ENCODE data around the gene SLC43A1. TPM values are rescaled to one million over a fixed set of nuclear protein-coding genes. Genes with fewer than 3 reads are reported as not detected.
A peak's percentile ranks its signal among the peaks of the same experiment; 100 is the strongest.
"Not testable (repeated sequence)": the region's sequence is repeated elsewhere in the genome, so short reads cannot be mapped to it uniquely, and the experiment has no call there.

Gene SLC43A1
- 81.6 TPM for total RNA-seq

GRCh38 chr11:57515332-57516060 is at the start of gene SLC43A1:
SLC43A1 (minus strand) TSS chr11:57515702; CDS start chr11:57514111, 1,591 bp downstream.
- DNase-seq (ENCODE audit: low read depth in 2 of 3, low spot score in 2 of 3) = peak in 1 of 3 donors; percentile 17

- DNase-seq (ENCODE audit: low read depth in 2 of 3, low spot score in 2 of 3) = no peak
These were observed 47.1 kb upstream of the SLC43A1 start for GRCh38 chr11:57562596-57562995.

GRCh38 chr11:57560146-57560545 is 44.6 kb upstream of the SLC43A1 start:
- no peak for DNase-seq (ENCODE audit: low read depth in 2 of 3, low spot score in 2 of 3)

GRCh38 chr11:57556041-57556440 is 40.5 kb upstream of the SLC43A1 start:
- no peak for DNase-seq (ENCODE audit: low read depth in 2 of 3, low spot score in 2 of 3)

GRCh38 chr11:57555393-57555792 is 39.9 kb upstream of the SLC43A1 start:
- DNase-seq (ENCODE audit: low read depth in 2 of 3, low spot score in 2 of 3) = no peak

- DNase-seq (ENCODE audit: low read depth in 2 of 3, low spot score in 2 of 3) = no peak
These were observed 37.0 kb upstream of the SLC43A1 start for GRCh38 chr11:57552479-57552878.

GRCh38 chr11:57551941-57552340 is 36.4 kb upstream of the SLC43A1 start:
- DNase-seq (ENCODE audit: low read depth in 2 of 3, low spot score in 2 of 3) = no peak

- DNase-seq (ENCODE audit: low read depth in 2 of 3, low spot score in 2 of 3) = no peak
These were observed 34.5 kb upstream of the SLC43A1 start for GRCh38 chr11:57549983-57550382.

GRCh38 chr11:57547854-57548377 is 32.4 kb upstream of the SLC43A1 start:
- peak in 2 of 3 donors; percentile 65 to 80 for DNase-seq (ENCODE audit: low read depth in 2 of 3, low spot score in 2 of 3)

GRCh38 chr11:57546869-57547475 is 31.5 kb upstream of the SLC43A1 start:
- DNase-seq (ENCODE audit: low read depth in 2 of 3, low spot score in 2 of 3) = no peak

GRCh38 chr11:57546451-57546850 is 30.9 kb upstream of the SLC43A1 start:
- no peak for DNase-seq (ENCODE audit: low read depth in 2 of 3, low spot score in 2 of 3)

- no peak for DNase-seq (ENCODE audit: low read depth in 2 of 3, low spot score in 2 of 3)
These were observed 30.4 kb upstream of the SLC43A1 start for GRCh38 chr11:57545883-57546282.

- DNase-seq (ENCODE audit: low read depth in 2 of 3, low spot score in 2 of 3) = no peak
These were observed 29.1 kb upstream of the SLC43A1 start for GRCh38 chr11:57544566-57544965.

GRCh38 chr11:57543593-57543992 is 28.1 kb upstream of the SLC43A1 start:
- no peak for DNase-seq (ENCODE audit: low read depth in 2 of 3, low spot score in 2 of 3)

- no peak for DNase-seq (ENCODE audit: low read depth in 2 of 3, low spot score in 2 of 3)
These were observed 27.1 kb upstream of the SLC43A1 start for GRCh38 chr11:57542582-57542981.

GRCh38 chr11:57541169-57541568 is 25.7 kb upstream of the SLC43A1 start:
- no peak for DNase-seq (ENCODE audit: low read depth in 2 of 3, low spot score in 2 of 3)

- DNase-seq (ENCODE audit: low read depth in 2 of 3, low spot score in 2 of 3) = no peak
These were observed 23.8 kb upstream of the SLC43A1 start for GRCh38 chr11:57539342-57539741.

GRCh38 chr11:57536947-57537619 is 21.6 kb upstream of the SLC43A1 start, which contains the start of gene SMTNL1:
SMTNL1 (plus strand) TSS chr11:57537595; CDS start chr11:57542643, 5,048 bp downstream.
- no peak for DNase-seq (ENCODE audit: low read depth in 2 of 3, low spot score in 2 of 3)

- DNase-seq (ENCODE audit: low read depth in 2 of 3, low spot score in 2 of 3) = not testable (repeated sequence)
These were observed 18.9 kb upstream of the SLC43A1 start for GRCh38 chr11:57534449-57534848.

GRCh38 chr11:57530596-57531507 is 15.3 kb upstream of the SLC43A1 start, which contains the start of gene TIMM10:
TIMM10 (minus strand) TSS chr11:57530754; CDS start chr11:57530189, 565 bp downstream.
- DNase-seq (ENCODE audit: low read depth in 2 of 3, low spot score in 2 of 3) = peak; percentile 85 to 97 (median 96)

Measured in hematopoietic multipotent progenitor cell (in vitro differentiated cells).